Cerebellar cortex (tissue), 1 donor: Measurements from ENCODE around the gene VDAC1.
A peak's percentile ranks its signal among the peaks of the same experiment; 100 is the strongest.
"Not testable (repeated sequence)": the region's sequence is repeated elsewhere in the genome, so short reads cannot be mapped to it uniquely, and the experiment has no call there.

Experiments used
- DNase-seq: peaks from one replicate; pipeline ENCODE4 v3.0.0-alpha.2; 2015; ENCODE audit warnings: low spot score

The VDAC1 gene

DNA sequence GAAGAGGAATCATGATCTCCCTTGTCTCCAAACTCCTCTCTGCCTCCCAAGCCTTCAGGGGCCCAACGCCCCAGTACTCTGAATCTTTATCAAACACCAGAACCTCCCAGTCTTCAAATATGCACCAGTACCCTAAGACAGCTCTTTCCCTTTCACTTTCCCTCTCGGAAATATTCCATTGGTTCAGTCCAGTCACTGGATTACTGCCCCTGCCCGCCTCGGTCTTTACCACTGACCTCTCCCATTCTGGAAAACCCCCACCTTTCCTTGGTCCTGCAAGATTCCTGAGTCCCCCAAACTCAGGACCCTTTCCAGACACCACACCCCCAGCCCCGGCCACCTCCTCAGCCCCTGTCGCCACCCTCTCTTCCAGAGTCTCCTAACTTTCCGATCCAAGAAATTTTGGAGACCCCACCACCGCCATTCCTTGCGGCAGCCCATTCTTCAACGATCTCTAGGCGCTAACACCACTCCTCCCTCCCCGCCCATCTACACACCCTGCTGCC is 37.0 kb downstream of the VDAC1 start:
- no peak for DNase-seq

DNA sequence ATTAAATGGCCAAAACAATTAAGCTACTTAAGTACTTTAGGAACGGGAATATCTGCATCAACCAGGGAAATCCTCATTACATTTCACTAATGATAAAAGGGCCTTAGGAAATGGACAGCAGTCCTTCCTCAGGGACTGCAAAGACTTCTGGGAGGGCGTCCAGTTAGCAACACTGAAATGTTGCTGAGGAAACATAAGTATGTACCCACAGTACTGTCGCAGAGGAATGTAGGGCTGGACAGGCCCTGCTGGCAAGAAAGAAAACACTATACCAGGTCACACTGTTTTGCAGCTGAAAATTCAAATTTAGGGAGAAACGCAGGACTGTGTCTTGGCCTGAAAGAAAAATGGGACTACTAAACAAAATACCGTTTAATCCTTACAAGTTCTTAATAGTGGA is 37.7 kb downstream of the VDAC1 start:
- no peak for DNase-seq

DNA sequence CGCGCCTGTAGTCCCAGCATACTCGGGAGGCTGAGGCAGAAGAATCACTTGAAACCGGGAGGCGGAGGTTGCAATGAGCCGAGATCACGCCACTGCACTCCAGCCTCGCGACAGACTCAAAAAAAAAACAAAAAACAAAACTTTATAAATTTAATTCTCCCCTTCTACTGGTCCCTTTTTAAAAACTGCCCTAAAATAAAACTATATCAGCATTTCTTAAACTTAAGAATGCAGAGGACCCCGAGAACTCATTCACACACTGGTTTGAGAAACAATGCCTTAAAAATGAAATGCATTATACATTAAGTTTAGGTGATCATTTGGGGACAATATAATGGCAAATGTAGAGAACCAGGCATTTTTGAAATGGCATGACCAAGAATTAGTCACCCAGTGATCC is 38.7 kb downstream of the VDAC1 start:
- DNase-seq = no peak

- no peak for DNase-seq
These were observed 41.2 kb downstream of the VDAC1 start for GRCh38 chr5:133963493-133964128.

DNA sequence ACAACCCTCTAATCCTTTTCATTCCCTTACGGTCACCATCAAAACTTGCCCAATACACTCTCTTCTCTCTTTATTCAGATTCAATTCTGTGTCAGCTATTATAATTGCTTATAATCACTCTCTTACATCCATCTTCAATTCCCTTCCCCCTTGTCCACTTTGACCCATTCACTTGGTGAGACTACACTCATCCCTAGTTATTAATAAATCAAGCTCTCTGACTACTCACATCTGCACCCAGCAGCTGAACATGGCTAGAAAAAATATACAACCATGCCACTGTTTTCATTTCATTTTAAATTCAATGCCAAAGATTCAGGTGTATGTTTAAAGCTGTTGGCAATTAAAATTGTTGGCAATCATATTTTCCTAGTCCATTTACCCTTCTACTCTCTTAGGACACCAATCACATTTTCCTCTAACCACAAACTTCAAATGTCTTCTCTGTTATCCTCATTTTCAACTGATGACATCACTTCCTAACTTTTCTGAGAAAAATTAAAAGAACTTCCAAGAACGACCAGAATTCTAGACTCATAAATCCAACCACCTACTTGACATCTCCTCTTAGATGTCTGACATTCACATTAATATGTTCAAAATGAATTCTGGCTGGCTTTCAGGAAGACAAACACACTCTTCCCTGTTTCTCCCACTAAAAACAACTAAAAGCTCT is 41.8 kb downstream of the VDAC1 start:
- DNase-seq = no peak

DNA sequence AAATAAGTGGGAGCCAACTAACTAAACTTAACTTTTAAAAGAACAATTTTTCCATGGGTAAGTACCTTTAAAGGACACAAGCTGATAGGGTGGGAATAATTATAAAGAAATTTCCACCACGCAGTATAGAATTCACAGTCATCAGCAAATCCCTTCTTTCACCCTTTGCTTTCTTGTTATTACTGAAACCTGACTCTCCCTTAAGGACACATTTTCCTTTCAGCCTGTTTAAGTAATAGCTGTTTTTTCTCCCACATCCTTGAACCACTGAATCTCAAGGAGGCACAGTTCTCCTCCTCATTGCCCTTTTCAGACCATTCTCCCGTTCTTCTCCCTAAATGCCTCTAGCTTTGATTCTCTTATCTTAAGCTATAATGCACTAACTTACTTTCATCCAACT is 42.6 kb downstream of the VDAC1 start:
- no peak for DNase-seq

GRCh38 chr5:133959643-133960042 is 45.1 kb downstream of the VDAC1 start:
- no peak for DNase-seq

- DNase-seq = no peak
These were observed 47.2 kb downstream of the VDAC1 start for GRCh38 chr5:133957591-133957990.

- DNase-seq = no peak
These were observed 47.7 kb downstream of the VDAC1 start for GRCh38 chr5:133957080-133957479.

DNA sequence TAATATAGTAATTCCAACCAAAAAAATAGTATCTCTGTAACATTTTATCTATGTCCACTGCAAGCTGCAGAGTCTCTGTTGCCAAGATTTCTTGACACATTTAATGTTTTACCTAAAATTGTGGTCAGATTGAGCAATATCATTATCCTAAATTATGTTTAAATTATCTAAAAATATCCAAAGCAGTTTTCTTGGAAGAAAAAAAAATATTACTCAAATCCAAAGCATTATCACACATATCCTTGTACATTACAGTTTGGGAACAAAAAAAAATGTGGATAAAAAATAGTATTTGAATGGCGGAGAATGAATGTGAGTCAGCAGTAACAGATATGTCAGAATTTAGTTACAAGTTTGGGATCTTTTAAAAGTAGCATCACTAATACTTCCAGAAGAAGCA is 48.6 kb downstream of the VDAC1 start:
- DNase-seq = not testable (repeated sequence)

- DNase-seq = no peak
These were observed 51.1 kb downstream of the VDAC1 start for GRCh38 chr5:133953568-133954145.

- DNase-seq = no peak
These were observed 51.8 kb downstream of the VDAC1 start for GRCh38 chr5:133952729-133953567.

DNA sequence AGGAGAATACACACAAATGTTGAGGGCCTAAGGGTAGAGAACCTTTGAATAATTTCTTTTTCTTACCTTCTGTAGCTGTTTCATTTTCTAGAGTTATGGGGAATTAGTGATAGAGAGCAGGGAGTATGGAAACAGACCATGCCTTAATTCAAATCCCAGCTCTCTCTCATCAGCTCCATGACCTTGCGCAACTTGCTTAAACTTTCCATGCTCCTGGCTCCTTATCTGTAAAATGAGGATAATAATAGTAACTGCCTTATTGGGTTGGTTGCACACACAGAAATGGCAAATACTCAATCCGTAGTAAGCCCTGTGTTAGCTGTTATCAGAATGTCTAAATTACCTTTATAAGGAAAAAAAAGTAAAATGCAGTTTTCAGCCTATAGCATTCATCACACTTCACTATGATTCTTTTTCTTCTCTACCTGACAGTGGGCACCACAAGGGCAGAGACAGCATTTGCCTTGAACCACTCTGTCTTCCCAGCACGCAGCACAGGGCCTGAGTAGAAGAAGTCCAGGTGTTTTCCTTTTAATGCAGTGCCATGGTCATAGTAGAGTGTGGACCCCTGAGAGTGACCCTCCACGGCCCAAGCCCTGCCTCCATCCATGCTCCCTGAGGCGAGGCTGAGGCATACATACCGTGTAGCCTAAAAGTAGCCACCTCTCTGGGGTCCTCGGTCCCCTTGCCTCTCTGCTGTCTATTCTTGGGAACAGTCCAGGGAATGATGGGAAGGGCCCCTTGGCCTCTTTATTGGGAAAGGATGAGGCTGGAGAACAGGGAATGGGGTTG is 53.8 kb downstream of the VDAC1 start:
- DNase-seq = no peak

DNA sequence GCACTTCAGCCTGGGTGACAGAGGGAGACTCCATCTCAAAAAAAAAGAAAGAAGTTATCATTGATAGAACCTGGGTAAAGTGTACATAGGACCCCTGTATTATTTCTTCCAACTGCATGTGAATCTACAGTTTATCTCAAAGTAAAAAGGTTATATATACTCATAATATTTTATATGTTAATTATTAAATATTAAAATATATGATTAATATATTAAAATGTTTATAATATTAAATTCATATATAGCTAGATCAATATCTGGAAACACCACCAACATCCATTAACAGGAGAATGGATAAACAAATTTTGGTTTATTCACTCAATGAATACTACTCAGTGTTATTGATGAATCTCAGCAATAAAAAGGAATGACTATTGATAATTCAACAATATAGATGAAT is 56.1 kb downstream of the VDAC1 start:
- no peak for DNase-seq

DNA sequence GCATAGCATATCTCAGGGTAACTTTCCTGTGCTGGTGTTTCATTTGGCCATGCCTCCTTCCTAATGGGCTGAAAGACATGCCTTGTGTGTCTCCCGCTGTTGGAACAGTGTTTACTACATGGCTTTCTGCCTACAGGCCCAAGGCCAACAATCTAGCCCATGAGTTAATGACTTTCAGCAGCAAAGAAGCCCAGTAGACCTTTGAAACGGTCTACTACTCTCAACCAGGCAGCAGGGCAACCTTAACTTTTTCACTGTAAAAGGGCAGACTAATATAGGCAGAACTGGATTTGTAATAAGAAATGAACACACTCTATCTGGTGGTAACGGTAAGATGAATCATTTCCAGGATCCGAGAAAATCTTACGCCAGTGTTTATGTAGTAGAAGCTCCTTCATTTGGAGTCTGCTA is 57.3 kb downstream of the VDAC1 start:
- DNase-seq = no peak

DNA sequence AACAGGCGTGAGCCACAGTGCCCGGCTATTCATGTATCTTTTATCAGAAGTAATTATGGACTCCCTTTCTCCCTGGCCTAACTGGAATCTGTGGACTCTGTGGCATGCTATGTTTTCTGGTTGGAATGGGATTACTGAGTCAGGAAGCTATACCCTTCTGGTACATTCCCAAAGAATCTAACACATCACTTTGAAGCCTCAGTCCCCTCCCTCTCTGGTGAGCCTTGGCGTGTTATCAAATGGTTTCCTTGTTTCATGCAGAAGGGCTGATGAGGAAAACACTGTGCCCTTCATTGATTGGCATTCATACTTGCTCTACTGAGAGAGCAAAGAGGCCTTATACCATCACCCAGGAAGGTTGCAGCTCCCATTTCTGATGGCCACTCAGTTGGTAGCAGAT is 59.2 kb downstream of the VDAC1 start:
- no peak for DNase-seq

DNA sequence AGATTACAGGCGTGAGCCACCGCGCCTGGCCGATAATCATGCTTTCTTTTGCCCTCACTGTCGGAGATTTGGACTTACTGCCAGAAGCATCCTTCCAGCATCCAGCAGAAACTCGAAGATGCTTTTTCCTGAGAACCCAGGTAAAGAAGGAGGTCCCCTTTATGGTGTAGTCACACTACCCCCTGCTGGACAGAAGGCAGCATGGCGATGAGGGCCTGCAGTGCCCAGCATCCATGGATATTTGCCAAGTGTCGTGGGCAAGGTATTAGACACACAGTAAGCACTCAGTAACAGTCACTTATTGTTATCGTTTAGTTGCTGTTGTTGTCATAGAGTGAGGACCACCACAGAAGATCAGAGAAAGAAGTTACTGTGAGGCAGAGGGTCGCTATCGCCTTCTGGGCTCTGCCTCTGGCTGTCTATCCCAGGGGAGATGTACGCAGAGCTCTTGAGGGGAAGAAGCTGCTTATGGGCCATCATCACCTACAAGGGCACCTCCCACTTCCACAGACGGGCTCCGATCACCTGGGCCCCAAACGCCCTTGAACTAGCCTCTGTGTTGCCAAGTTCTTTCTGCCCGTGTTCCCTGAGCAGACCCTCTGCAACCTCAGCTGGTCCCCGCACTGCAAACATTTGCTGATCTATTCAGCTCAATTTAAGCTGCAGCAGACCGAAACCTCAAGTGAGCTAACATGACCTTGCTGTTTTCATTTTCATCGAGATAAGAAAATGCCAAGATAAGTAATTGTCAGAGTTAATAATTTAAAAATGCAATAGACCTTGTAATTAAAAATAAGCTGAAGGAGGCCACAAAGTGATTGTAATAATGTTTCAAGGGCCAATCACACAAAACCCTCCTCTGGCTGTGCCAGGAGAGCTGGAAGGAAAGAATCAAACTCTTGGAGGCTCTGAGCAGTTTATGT is 60.3 kb downstream of the VDAC1 start:
- DNase-seq = peak; percentile 63

DNA sequence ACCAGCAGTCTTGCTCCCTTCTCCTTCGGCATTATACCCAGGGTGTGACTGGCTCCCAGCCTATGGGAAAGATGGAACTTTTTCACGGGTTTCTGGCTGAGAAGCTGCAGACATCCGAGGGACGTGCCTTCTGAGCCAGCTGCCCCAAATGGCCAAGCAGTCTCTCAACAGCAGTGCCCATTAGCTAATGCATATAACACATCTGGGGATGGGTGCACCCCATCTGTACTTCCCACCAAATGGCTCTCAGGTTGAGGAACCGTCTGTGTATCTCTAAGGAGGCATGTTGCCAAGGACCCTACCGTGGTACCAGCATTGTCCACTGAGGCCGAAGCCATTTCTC is 61.3 kb downstream of the VDAC1 start:
- DNase-seq = no peak

DNA sequence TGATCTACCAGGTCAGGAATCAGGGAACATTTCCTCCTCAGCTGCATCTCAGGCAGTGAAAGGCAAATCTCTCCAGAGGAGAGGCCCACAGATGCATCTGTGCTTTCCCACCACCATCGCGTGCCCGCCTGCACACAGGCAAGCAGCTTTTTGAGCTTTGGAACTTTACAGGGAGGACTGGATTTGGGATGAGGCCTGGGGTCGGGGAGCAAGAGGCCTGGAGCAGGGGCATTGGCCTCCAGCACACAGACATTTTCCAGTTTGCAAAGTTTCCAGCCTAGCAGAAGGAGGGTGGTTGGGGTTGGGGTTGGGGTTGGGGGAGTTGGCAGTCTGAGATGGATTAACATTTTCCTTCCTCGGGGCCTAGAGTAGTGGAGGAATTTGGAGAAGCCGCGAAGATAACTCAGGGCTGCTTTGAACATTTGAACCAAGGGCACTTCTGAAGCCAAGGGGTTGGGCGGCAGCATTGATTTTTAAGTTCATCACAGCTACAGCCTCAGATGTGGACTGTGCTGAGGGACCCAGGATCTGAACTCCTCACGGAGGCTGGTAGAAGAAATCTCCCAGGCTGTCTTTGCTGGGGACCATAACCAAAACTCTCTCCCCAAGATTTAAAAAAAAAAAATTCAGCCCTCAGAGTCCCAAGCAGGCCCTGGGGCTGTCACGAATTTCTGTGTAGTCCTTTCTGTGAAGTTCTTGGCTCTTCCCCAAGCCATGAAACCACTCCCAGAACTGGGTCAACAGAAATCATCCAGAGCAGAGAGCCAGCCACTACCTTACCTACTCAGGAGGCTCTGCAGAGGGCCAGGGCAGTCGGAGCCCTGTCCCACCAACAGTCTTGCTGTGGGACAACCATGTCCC is 61.9 kb downstream of the VDAC1 start:
- no peak for DNase-seq
